Measurements from ENCODE around the gene WWOX. TPM values are rescaled to one million over a fixed set of nuclear protein-coding genes. Genes with fewer than 3 reads are reported as not detected.

The WWOX gene
- total RNA-seq, 1 experiment from 2014 or later = 35.6 TPM

DNA sequence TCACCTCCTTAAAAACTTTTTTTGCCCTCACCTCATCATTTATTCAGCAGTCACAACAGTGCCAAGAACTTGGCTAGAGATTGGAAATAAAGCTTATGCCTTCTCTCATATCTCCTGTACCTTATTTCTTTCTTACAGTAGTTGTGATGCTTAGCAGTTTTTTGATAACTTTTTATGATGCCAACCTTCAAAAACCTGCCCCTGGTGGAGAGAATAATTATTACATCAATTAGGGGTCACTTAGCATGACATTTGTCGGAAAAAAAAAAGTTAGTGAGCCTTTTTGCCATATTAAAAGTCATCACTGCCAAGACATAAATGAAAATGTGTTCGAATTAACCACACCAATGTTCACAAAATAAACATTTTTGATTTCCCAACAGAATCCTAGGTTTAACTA lies 296.6 kb downstream of the WWOX start:
- no peak overlapping the region for H3K27ac ChIP-seq
- H3K4me3 ChIP-seq = no peak overlapping the region
- H3K9me3 ChIP-seq (ENCODE audit: insufficient read depth, low read depth) = no peaks in the 10 kb centered on the region
- H3K27me3 ChIP-seq (ENCODE audit: insufficient read depth, low read depth) = no peaks in the 10 kb centered on the region
- BruUV-seq (replicated peaks) = no TSS peak
- no peak for DNase-seq
- no peak overlapping the region for H3K4me2 ChIP-seq
- 0 out of 2 replicates have a peak, but pooled peaks cover 4% of the 10 kb centered on the region for H3K9me2 ChIP-seq (ENCODE audit: insufficient read depth)
- H3K36me3 ChIP-seq (ENCODE audit: low read depth) = no peaks in the 10 kb centered on the region
- intact Hi-C loops (cut with micrococcal nuclease; ENCODE audit: unreplicated experiment) = no loop called here
- no peaks in the 10 kb centered on the region for H3K4me1 ChIP-seq (replicated peaks; ENCODE audit: insufficient read depth)
- H2AFZ ChIP-seq = no peak overlapping the region
- 0 out of 2 replicates have a peak, but pooled peaks cover 2% of the 10 kb centered on the region for H4K20me1 ChIP-seq (ENCODE audit: insufficient read depth)
- no peaks in the 10 kb centered on the region for H3K79me2 ChIP-seq (ENCODE audit: low read depth)
- TF ChIP-seq, protein P1, sequence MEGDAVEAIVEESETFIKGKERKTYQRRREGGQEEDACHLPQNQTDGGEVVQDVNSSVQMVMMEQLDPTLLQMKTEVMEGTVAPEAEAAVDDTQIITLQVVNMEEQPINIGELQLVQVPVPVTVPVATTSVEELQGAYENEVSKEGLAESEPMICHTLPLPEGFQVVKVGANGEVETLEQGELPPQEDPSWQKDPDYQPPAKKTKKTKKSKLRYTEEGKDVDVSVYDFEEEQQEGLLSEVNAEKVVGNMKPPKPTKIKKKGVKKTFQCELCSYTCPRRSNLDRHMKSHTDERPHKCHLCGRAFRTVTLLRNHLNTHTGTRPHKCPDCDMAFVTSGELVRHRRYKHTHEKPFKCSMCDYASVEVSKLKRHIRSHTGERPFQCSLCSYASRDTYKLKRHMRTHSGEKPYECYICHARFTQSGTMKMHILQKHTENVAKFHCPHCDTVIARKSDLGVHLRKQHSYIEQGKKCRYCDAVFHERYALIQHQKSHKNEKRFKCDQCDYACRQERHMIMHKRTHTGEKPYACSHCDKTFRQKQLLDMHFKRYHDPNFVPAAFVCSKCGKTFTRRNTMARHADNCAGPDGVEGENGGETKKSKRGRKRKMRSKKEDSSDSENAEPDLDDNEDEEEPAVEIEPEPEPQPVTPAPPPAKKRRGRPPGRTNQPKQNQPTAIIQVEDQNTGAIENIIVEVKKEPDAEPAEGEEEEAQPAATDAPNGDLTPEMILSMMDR (conservative IDR thresholded peaks at IDR 0.05) = peak; percentile 70
- TF ChIP-seq EZH2 (IDR thresholded peaks at IDR 0.05; ENCODE audit: low read depth) = no peak
- POLR2A ChIA-PET (ENCODE audit: unreplicated experiment) = no interaction called here
- CTCF ChIA-PET = no interaction called here
- no peaks in the 10 kb centered on the region for H3F3A ChIP-seq (ENCODE audit: insufficient read depth, low read depth)

DNA sequence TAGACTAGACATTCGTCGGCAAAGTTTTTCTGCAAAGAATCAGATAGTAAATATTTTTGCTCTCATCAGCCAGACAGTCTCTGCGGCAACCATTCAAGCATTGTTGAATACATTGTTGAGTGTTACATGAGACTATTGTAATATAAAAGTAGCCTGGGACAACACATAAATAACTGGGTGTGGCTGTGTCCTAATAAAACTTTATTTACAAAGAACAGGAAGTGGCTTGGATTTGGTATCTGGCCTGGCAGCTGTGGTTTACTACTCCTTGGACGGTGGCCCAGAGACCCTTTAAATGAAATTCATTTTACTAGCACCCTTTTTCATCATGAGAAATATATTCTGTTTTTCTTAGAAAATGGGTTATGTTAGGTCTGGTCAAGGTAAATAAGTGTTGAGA lies 297.2 kb downstream of the WWOX start:
- Histone ChIP-seq H4K20me1 (ENCODE audit: insufficient read depth) (0 out of 2 replicates have a peak, but pooled peaks cover 2% of the 10 kb centered on the region), H3K9me2 (ENCODE audit: insufficient read depth) (0 out of 2 replicates have a peak, but pooled peaks cover 4% of the 10 kb centered on the region), H3K9me3 (ENCODE audit: insufficient read depth, low read depth) (no peaks in the 10 kb centered on the region), H3K4me1 (replicated peaks; ENCODE audit: insufficient read depth) (no peaks in the 10 kb centered on the region), H3K36me3 (ENCODE audit: low read depth) (no peaks in the 10 kb centered on the region), H3F3A (ENCODE audit: insufficient read depth, low read depth) (no peaks in the 10 kb centered on the region), H3K27ac (no peak overlapping the region), H3K27me3 (ENCODE audit: insufficient read depth, low read depth) (no peaks in the 10 kb centered on the region), H3K79me2 (ENCODE audit: low read depth) (no peaks in the 10 kb centered on the region), H3K4me2 (no peak overlapping the region), H3K4me3 (no peak overlapping the region), H2AFZ (no peak overlapping the region)
- intact Hi-C loops (cut with micrococcal nuclease; ENCODE audit: unreplicated experiment) = no loop called here
- DNase-seq = no peak
- POLR2A ChIA-PET (ENCODE audit: unreplicated experiment) = no interaction called here
- CTCF ChIA-PET = no interaction called here
- BruUV-seq (replicated peaks) = no TSS peak
- no peak for TF ChIP-seq EZH2 (IDR thresholded peaks at IDR 0.05; ENCODE audit: low read depth)

DNA sequence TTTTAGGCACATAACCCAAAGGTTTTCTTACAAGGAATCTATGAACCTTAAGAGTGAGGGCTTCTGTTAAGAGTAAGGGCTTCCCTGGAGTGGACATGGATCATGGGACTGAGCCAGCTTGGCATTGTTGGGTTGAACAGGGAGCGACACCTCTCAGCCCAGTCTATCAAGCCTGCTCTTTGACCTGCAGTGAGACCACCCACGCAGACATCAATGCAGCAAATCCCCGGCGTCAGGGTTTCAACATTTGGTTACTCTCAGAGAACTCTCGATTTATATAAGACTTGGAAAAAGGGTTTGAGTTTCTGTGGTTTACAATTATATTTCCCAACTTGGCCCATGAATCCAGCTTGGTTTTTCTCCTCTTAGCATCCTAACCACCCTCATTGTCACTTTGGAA lies 299.9 kb downstream of the WWOX start:
- no peak overlapping the region for H3K27ac ChIP-seq
- BruUV-seq (replicated peaks) = no TSS peak
- CTCF ChIA-PET = no interaction called here
- 0 out of 2 replicates have a peak, but pooled peaks cover 4% of the 10 kb centered on the region for H3K9me2 ChIP-seq (ENCODE audit: insufficient read depth)
- H3K36me3 ChIP-seq (ENCODE audit: low read depth) = no peaks in the 10 kb centered on the region
- DNase-seq = no peak
- TF ChIP-seq, protein P1 (conservative IDR thresholded peaks at IDR 0.05) = no peak
- no peak for TF ChIP-seq EZH2 (IDR thresholded peaks at IDR 0.05; ENCODE audit: low read depth)
- intact Hi-C loops (cut with micrococcal nuclease; ENCODE audit: unreplicated experiment) = no loop called here
- POLR2A ChIA-PET (ENCODE audit: unreplicated experiment) = no interaction called here
- no peaks in the 10 kb centered on the region for H3K9me3 ChIP-seq (ENCODE audit: insufficient read depth, low read depth)
- no peaks in the 10 kb centered on the region for H3K79me2 ChIP-seq (ENCODE audit: low read depth)
- H3K27me3 ChIP-seq (ENCODE audit: insufficient read depth, low read depth) = no peaks in the 10 kb centered on the region
- no peak overlapping the region for H3K4me2 ChIP-seq
- H2AFZ ChIP-seq = no peak overlapping the region
- no peak overlapping the region for H3K4me3 ChIP-seq
- no peaks in the 10 kb centered on the region for H4K20me1 ChIP-seq (ENCODE audit: insufficient read depth)
- no peaks in the 10 kb centered on the region for H3F3A ChIP-seq (ENCODE audit: insufficient read depth, low read depth)
- no peaks in the 10 kb centered on the region for H3K4me1 ChIP-seq (replicated peaks; ENCODE audit: insufficient read depth)

DNA sequence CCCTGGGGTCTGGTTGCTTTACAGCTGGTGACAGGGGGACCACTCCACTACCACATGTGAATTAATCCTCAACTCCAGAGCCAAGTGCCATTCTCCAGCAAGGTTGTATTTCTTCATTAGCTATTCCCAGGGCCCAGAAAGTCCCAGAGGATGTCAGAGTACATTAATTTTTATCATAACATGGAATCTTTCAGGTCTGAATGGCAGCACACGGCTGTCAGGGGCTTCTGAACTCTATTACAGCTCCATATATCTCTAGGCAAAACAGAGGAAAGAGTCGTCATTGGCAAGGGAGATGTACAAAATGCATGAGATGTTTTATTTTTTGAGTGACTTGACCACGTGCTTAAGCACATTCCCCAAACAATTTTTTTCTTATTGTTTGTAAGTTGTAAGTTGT lies 303.4 kb downstream of the WWOX start:
- no peak for TF ChIP-seq EZH2 (IDR thresholded peaks at IDR 0.05; ENCODE audit: low read depth)
- TF ChIP-seq, protein P1 (conservative IDR thresholded peaks at IDR 0.05) = no peak
- H3F3A ChIP-seq (ENCODE audit: insufficient read depth, low read depth) = no peaks in the 10 kb centered on the region
- no peaks in the 10 kb centered on the region for H3K79me2 ChIP-seq (ENCODE audit: low read depth)
- H3K27me3 ChIP-seq (ENCODE audit: insufficient read depth, low read depth) = no peaks in the 10 kb centered on the region
- H3K27ac ChIP-seq = no peak overlapping the region
- no peaks in the 10 kb centered on the region for H3K4me1 ChIP-seq (replicated peaks; ENCODE audit: insufficient read depth)
- H3K9me3 ChIP-seq (ENCODE audit: insufficient read depth, low read depth) = no peaks in the 10 kb centered on the region
- no peaks in the 10 kb centered on the region for H3K36me3 ChIP-seq (ENCODE audit: low read depth)
- no peak overlapping the region for H3K4me3 ChIP-seq
- intact Hi-C loops (cut with micrococcal nuclease; ENCODE audit: unreplicated experiment) = no loop called here
- no TSS peak for BruUV-seq (replicated peaks)
- H4K20me1 ChIP-seq (ENCODE audit: insufficient read depth) = no peaks in the 10 kb centered on the region
- CTCF ChIA-PET = no interaction called here
- POLR2A ChIA-PET (ENCODE audit: unreplicated experiment) = no interaction called here
- no peak for DNase-seq
- no peaks in the 10 kb centered on the region for H3K9me2 ChIP-seq (ENCODE audit: insufficient read depth)
- no peak overlapping the region for H3K4me2 ChIP-seq
- H2AFZ ChIP-seq = no peak overlapping the region

Measured in PC-9 (cell line).